Hepatocyte (in vitro differentiated cells): Measurements from ENCODE around the gene ACHE.

Experiments used
- EZH2 ChIP-seq: fragments of 200-600 bp; sonication (generic); IDR thresholded peaks from 2 replicates; pipeline ENCODE4 v1.6.1; 2016; ENCODE audit warnings: antibody characterized with exemption, mild to moderate bottlenecking, borderline replicate concordance
- EZH2phosphoT487 ChIP-seq: fragments of 200-600 bp; sonication (generic); IDR thresholded peaks from one replicate; pipeline ENCODE4 v1.6.1; 2018; ENCODE audit warnings: antibody characterized with exemption, mild to moderate bottlenecking, low read depth, moderate library complexity; ENCODE audit not compliant: unreplicated experiment, severe bottlenecking
- TF ChIP-seq, protein P1 (sequence below): fragments of 200-600 bp; sonication (generic); IDR thresholded peaks from 2 replicates; pipeline ENCODE4 v1.5.1; 2016; ENCODE audit warnings: antibody characterized with exemption, mild to moderate bottlenecking; ENCODE audit not compliant: poor library complexity

DNA sequence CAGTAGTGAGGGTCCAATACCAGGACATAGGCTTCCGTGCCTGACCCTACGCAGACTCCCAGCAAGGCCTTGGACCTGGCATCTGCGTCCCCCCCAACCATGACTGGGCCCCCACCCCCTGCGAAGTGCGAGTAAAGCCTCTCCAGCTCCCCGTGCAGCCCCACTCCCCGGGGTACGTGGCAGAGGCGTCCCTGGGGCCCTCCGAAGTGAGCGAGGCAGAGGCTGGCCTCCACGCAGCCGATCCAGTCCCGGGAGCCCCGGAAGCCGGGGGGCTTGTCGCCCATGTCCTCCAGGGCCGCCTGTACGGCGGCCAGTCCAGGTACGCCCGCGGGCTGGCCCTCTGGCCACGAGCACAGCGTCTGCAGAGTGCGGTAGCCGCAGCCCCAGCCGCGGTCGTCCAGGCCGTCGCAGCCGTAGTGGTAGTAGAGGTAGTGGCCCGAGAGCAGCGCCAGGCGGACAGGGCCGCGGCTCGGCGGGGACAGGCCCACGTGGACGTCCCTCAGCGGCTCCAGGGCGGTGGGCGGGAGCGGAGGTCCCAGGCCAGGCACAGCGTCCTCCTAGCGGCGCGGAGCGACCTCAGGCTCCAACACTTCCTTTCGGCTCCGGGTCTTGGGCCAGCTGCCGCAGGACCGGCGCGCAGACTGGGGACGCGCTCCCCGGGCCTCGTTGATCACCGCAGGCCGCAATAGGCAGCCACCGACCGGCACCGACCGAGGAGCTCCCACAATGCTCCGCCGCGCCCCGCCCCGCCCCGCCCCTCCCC lies 6.5 kb downstream of the ACHE start, which contains the start of gene UFSP1:
- TF ChIP-seq, protein P1, sequence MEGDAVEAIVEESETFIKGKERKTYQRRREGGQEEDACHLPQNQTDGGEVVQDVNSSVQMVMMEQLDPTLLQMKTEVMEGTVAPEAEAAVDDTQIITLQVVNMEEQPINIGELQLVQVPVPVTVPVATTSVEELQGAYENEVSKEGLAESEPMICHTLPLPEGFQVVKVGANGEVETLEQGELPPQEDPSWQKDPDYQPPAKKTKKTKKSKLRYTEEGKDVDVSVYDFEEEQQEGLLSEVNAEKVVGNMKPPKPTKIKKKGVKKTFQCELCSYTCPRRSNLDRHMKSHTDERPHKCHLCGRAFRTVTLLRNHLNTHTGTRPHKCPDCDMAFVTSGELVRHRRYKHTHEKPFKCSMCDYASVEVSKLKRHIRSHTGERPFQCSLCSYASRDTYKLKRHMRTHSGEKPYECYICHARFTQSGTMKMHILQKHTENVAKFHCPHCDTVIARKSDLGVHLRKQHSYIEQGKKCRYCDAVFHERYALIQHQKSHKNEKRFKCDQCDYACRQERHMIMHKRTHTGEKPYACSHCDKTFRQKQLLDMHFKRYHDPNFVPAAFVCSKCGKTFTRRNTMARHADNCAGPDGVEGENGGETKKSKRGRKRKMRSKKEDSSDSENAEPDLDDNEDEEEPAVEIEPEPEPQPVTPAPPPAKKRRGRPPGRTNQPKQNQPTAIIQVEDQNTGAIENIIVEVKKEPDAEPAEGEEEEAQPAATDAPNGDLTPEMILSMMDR = no peak
- TF ChIP-seq EZH2phosphoT487 = no peak
- no peak for TF ChIP-seq EZH2
